Neural progenitor cell (in vitro differentiated cells): Measurements from ENCODE around the gene RND3.

Experiments used
- EZH2phosphoT487 ChIP-seq: fragments of 200-600 bp; sonication (generic); IDR thresholded peaks from 2 replicates; pipeline ENCODE4 v1.6.1; 2017; ENCODE audit warnings: antibody characterized with exemption
- TF ChIP-seq, protein P1 (sequence below): fragments of 200-600 bp; sonication (generic); IDR thresholded peaks from 2 replicates; pipeline ENCODE4 v1.5.1; 2017; ENCODE audit warnings: antibody characterized with exemption, mild to moderate bottlenecking

DNA sequence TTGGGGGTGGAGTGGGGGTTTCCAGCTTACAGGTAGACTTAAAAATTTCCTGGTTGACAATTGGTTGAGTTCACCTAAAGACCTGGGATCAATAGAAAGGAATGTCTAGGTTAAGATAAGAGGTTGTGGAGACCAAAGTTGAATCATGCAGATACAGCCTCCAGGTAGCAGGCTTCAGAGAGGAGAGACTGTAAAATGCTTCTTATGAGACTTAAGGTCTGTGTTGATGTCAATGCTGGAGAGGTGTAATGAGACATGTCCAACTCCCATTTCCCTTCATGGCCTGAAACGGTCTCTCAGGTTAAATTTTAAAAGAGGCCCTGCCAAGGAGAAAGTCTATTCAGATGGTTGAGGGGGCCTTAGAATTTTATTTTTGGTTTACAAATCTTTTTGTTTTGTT lies 38.5 kb upstream of the RND3 start:
- TF ChIP-seq, protein P1, sequence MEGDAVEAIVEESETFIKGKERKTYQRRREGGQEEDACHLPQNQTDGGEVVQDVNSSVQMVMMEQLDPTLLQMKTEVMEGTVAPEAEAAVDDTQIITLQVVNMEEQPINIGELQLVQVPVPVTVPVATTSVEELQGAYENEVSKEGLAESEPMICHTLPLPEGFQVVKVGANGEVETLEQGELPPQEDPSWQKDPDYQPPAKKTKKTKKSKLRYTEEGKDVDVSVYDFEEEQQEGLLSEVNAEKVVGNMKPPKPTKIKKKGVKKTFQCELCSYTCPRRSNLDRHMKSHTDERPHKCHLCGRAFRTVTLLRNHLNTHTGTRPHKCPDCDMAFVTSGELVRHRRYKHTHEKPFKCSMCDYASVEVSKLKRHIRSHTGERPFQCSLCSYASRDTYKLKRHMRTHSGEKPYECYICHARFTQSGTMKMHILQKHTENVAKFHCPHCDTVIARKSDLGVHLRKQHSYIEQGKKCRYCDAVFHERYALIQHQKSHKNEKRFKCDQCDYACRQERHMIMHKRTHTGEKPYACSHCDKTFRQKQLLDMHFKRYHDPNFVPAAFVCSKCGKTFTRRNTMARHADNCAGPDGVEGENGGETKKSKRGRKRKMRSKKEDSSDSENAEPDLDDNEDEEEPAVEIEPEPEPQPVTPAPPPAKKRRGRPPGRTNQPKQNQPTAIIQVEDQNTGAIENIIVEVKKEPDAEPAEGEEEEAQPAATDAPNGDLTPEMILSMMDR, result no peak
- no peak for TF ChIP-seq EZH2phosphoT487
